Measurements from ENCODE around the gene MAPKAP1.

DNA sequence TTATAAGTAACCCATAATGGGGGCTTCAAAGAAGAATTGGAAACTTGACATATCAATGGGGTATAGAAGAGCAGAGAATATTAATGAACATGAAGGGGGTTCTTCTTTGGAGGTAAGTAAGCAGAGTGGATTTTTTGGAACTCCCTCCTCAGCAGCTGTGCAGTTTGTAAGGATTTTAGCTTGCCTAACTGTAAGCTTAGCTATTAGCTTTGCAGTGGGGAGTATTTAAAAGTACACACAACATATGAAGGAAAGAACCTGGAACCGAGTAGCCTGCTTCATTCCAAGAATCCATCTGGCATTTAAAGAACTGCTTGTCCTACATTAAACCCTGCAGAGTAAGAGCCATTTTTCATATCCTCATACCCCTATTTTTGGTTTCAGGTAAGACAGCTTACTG, 38.0 kb upstream of the MAPKAP1 start:
- TF ChIP-seq, protein P1, sequence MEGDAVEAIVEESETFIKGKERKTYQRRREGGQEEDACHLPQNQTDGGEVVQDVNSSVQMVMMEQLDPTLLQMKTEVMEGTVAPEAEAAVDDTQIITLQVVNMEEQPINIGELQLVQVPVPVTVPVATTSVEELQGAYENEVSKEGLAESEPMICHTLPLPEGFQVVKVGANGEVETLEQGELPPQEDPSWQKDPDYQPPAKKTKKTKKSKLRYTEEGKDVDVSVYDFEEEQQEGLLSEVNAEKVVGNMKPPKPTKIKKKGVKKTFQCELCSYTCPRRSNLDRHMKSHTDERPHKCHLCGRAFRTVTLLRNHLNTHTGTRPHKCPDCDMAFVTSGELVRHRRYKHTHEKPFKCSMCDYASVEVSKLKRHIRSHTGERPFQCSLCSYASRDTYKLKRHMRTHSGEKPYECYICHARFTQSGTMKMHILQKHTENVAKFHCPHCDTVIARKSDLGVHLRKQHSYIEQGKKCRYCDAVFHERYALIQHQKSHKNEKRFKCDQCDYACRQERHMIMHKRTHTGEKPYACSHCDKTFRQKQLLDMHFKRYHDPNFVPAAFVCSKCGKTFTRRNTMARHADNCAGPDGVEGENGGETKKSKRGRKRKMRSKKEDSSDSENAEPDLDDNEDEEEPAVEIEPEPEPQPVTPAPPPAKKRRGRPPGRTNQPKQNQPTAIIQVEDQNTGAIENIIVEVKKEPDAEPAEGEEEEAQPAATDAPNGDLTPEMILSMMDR (IDR thresholded peaks at IDR 0.05; ENCODE audit: insufficient read depth, low read length, poor library complexity, severe bottlenecking): no peak
- no peak for TF ChIP-seq EZH2phosphoT487 (conservative IDR thresholded peaks at IDR 0.05; ENCODE audit: low read length)
